ENCODE measurements around the gene SUN5. TPM values are rescaled to one million over a fixed set of nuclear protein-coding genes. Genes with fewer than 3 reads are reported as not detected.

SUN5 gene
- total RNA-seq, 1 experiment from 2014 or later = not detected

DNA sequence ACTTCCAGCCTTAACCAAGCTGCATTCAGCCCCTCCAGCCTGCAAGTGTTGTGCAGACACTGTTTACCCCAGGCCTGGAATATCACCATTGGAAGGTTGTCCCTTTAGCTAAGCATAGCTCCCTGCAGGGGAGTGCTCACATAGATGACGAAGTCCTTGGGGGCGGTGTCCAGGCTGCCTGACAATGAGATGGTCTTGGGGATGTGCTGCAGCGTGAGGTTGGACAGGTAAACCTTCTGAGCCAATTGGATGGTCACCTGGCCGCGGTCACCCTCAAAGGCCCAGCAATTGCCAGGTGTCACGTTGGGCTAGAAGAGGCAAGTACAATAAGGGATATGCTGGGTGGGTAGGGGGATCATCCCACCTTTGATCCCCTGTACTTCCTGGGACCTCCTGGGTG is 18.6 kb downstream of the SUN5 start:
- H3K9me3 Mint-ChIP-seq = no peaks in the 10 kb centered on the region
- no peak overlapping the region for H3K4me3 Mint-ChIP-seq
- H2BK15ac ChIP-seq (ENCODE audit: low read depth, low read length) = no peak overlapping the region
- DNase-seq = no peak
- no peak overlapping the region for H3K9ac ChIP-seq (ENCODE audit: extremely low read depth, insufficient read length, low read length)
- no peak overlapping the region for H4K5ac ChIP-seq (ENCODE audit: insufficient read length, low read depth, low read length)
- H4K20me1 ChIP-seq (ENCODE audit: control insufficient read depth, insufficient read depth, insufficient read length) = no peaks in the 10 kb centered on the region
- peaks cover 5 to 6% of the 10 kb centered on the region in 2 experiments; a peak in 1 of 4 replicates for H3K4me1 Mint-ChIP-seq
- no CpG with 5 or more reads among the region's 6 CpGs for WGBS (ENCODE audit: extremely low coverage, insufficient read length, low lambda C conversion rate)
- H3K9me3 ChIP-seq (ENCODE audit: control insufficient read depth, low read depth, low read length) = no peaks in the 10 kb centered on the region
- no peaks in the 10 kb centered on the region for H3K79me1 ChIP-seq (ENCODE audit: insufficient read depth, low read depth, low read length, poor library complexity, severe bottlenecking)
- no peak overlapping the region for H3K18ac ChIP-seq (ENCODE audit: insufficient read length, low read depth, low read length)
- no peak overlapping the region for H3K27ac ChIP-seq (ENCODE audit: insufficient read length, low read depth, low read length)
- H3K23ac ChIP-seq (ENCODE audit: insufficient read length, low read depth, low read length) = no peak overlapping the region
- H3K56ac ChIP-seq (ENCODE audit: insufficient read length, low read depth, low read length) = no peak overlapping the region
- H3K27me3 Mint-ChIP-seq (ENCODE audit: low read depth) = peaks cover 2% of the 10 kb centered on the region
- no peak overlapping the region for H2AK5ac ChIP-seq (ENCODE audit: insufficient read length, low read length)
- H3K36me3 Mint-ChIP-seq (ENCODE audit: insufficient read depth in 1 of 3, low read depth in 3 of 3) = no peaks in the 10 kb centered on the region
- H3K79me2 ChIP-seq (ENCODE audit: insufficient read depth, low read length) = no peaks in the 10 kb centered on the region
- H4K8ac ChIP-seq (replicated peaks; ENCODE audit: insufficient read length, low read depth, low read length) = no peak overlapping the region
- no peak overlapping the region for H2AFZ ChIP-seq (ENCODE audit: low read length)
- no peak overlapping the region for H3K4ac ChIP-seq (ENCODE audit: low read depth, low read length)
- no peaks in the 10 kb centered on the region for H3K27me3 ChIP-seq (ENCODE audit: insufficient read depth, low read length)
- no peak overlapping the region for H3T11ph ChIP-seq (ENCODE audit: low read length)
- H2BK120ac ChIP-seq (ENCODE audit: low read depth, low read length, poor library complexity, severe bottlenecking) = no peak overlapping the region
- TF ChIP-seq, protein P1, sequence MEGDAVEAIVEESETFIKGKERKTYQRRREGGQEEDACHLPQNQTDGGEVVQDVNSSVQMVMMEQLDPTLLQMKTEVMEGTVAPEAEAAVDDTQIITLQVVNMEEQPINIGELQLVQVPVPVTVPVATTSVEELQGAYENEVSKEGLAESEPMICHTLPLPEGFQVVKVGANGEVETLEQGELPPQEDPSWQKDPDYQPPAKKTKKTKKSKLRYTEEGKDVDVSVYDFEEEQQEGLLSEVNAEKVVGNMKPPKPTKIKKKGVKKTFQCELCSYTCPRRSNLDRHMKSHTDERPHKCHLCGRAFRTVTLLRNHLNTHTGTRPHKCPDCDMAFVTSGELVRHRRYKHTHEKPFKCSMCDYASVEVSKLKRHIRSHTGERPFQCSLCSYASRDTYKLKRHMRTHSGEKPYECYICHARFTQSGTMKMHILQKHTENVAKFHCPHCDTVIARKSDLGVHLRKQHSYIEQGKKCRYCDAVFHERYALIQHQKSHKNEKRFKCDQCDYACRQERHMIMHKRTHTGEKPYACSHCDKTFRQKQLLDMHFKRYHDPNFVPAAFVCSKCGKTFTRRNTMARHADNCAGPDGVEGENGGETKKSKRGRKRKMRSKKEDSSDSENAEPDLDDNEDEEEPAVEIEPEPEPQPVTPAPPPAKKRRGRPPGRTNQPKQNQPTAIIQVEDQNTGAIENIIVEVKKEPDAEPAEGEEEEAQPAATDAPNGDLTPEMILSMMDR (conservative IDR thresholded peaks at IDR 0.05) = no peak
- no peak overlapping the region for H2BK5ac ChIP-seq (ENCODE audit: insufficient read length, low read length)
- H2BK12ac ChIP-seq (ENCODE audit: insufficient read length, low read depth, low read length) = no peak overlapping the region
- H3K27ac Mint-ChIP-seq = no peak overlapping the region
- no peak overlapping the region for H4K91ac ChIP-seq (ENCODE audit: insufficient read length, low read depth, low read length)
- H3K4me1 ChIP-seq (ENCODE audit: insufficient read depth, low read length) = no peaks in the 10 kb centered on the region
- no peaks in the 10 kb centered on the region for H3K23me2 ChIP-seq (ENCODE audit: insufficient read length, low read depth, low read length, poor library complexity, severe bottlenecking)
- H3K4me2 ChIP-seq (ENCODE audit: insufficient read depth, insufficient read length, low read length) = no peak overlapping the region
- H3K14ac ChIP-seq (ENCODE audit: insufficient read depth, low read length) = no peak overlapping the region
- H2BK20ac ChIP-seq (ENCODE audit: low read depth, low read length, poor library complexity, severe bottlenecking) = no peak overlapping the region
